NK-92 treated with Interleukin-12 subunit alpha and Interleukin-12 subunit beta, amount 100 ng/mL, for 24 hours (cell line): ENCODE data around the gene DISP2.

ENCODE experiments used
- DNase-seq: peaks from one replicate; lab custom pipeline; 2025; lab: John Stamatoyannopoulos, UW

Gene DISP2

DNA sequence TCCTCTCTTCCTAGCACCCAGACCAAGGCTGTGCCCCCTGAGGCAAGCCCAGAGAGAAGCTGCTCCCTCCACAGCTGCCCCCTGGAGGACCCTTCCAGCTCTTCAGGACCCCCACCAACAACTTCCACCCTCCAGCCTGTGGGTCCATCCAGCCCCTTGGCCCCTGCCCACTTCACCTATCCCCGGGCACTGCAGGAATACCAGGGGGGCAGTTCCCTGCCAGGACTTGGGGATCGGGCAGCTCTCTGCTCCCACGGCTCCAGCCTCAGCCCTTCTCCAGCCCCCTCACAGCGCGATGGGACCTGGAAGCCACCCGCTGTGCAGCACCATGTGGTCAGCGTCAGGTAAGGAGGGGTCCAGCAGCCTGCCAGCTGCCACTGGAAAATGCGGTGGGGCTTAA lies 5.6 kb downstream of the DISP2 start:
- no peak for DNase-seq

DNA sequence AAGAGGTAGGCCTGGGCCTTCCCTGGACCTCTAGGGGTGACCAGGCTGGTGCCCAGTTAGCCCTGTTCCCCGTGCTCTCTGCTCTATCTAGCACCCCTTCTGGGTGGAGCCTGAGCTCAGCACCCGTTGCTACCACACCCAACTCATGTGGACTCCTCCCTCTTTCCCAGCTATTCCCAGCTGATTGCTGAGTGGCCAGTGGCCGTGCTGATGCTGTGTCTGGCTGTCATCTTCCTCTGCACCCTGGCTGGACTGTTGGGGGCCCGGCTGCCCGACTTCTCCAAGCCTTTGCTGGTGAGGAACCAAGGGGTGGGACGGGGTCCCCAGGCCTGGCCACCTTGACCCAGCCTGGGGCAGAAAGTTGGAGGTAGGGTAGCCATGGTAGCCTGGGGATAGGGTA lies 6.2 kb downstream of the DISP2 start:
- DNase-seq, result no peak

GRCh38 chr15:40365016-40365415 lies 7.0 kb downstream of the DISP2 start:
- DNase-seq, result no peak

DNA sequence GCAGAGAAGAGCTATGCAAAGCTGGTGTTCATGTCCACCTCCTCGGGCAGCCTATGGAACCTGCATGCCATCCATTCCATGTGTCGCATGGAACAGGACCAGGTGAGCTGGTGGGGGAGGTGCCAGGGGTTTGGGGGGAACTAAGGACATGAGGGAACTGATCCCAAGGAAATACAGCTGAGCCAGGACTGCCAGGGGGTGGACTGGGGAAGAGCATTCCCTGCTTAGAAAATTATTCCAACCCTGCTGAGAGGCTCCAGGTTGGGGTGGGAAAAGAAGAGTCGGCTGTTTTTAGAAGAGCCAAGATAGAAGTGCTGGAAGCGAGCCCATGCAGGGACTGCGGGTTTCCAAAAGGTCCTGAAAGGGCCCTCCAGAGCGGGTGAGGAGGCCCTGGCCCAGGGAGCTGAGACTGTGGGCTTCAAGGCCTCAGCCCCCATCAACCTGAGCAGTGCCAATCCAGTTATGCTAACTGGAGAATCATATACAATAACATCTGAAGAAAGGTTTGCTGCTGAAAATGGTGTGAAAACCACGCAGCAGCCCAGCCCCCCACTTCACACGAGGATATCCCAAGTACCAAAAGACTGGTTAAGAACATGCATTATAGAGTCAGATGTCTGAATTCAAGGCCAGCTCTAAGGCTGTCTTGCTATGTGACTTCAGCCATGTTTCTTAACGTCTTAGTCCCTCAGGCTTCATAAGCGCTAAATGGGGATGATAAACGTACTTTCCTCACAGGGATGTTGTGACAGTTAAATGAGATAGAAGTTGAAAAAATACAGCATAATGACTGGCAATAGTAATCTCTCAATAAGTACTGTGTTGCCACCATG lies 7.8 kb downstream of the DISP2 start:
- no peak for DNase-seq

DNA sequence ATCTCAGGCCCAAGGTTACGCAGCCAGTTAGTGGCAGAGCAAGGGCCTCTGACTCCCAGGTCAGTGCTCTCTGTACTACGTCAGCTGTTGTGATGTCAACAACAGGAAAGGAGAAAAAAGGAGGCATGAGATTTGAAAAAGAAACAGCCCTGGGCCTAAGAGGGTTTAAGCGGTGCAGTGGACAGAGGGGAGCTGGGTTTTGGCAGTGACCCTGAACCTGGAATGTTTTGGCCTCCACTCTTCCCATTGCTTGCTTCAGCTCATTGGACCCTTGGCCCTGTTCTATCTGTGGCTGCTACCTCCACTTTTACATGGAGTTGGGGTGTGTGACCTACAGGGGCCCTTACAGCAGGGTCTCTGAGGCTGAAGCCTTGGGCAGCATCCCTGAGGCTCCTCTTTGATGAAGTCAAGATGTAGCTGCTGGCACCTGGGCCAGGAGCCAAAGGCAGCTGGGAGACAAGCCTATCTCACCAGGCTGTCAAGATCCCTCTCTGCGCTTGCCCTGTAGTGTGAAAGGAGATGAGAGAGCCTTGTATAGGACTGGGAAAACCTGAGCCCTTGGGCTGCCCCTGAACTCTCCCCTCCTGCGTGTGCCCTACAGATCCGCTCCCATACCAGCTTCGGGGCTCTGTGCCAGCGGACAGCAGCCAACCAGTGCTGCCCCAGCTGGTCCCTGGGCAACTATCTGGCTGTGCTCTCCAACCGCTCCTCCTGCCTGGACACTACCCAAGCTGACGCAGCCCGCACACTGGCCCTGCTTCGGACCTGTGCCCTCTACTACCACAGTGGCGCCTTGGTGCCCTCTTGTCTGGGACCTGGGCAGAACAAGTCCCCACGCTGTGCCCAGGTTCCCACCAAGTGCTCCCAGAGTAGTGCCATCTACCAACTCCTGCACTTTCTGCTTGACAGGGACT lies 8.7 kb downstream of the DISP2 start:
- no peak for DNase-seq

GRCh38 chr15:40367371-40367685 lies 9.3 kb downstream of the DISP2 start:
- DNase-seq, result no peak

GRCh38 chr15:40367686-40368611 lies 9.9 kb downstream of the DISP2 start:
- peak; percentile 63 for DNase-seq

GRCh38 chr15:40368719-40369473 lies 10.9 kb downstream of the DISP2 start:
- no peak for DNase-seq

DNA sequence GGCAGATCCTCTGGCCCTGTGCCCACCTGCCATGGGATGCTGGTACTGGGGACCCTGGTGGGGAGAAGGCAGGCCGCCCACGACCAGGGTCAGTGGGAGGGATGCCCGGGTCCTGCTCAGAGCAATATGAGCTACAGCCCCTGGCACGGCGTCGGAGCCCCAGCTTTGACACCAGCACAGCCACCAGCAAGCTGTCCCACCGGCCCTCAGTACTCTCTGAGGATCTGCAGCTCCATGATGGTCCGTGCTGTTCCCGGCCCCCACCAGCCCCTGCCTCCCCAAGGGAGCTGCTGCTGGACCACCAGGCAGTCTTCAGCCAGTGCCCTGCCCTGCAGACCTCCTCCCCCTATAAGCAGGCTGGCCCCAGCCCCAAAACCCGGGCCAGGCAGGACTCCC lies 11.5 kb downstream of the DISP2 start:
- DNase-seq, result no peak

DNA sequence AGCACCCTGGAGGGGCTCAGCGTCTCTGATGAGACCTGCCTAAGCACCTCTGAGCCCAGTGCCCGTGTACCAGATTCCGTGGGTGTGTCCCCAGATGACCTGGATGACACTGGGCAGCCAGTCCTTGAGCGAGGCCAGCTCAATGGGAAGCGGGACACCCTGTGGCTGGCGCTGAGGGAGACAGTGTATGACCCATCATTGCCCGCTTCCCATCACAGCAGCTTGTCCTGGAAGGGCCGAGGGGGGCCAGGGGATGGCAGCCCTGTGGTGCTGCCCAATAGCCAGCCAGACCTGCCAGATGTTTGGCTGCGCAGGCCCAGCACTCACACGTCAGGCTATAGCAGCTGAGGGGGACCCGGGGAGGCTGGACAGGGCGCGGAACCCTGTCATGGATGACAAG lies 12.0 kb downstream of the DISP2 start:
- no peak for DNase-seq

- no peak for DNase-seq
Observed at GRCh38 chr15:40372981-40373380, 15.0 kb downstream of the DISP2 start.

DNA sequence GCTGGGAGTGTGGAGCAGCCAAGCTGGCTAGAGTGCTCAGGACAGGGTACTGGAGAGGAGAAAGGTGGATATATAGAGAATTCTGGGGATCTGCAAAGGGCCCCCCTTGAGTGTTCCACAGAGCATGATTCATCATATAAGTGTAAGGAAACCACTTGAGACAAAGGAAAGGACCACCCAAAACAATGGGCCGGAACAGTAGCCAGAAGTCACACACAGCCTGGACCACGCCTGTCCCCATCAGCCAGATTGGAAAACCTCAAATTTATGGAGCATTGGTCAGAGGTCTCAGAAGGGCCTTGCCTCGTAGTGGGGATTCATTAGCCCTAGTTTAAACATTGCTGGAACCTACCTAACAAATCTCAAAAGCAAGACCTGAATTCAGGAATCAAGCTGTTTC lies 19.6 kb downstream of the DISP2 start:
- no peak for DNase-seq

DNA sequence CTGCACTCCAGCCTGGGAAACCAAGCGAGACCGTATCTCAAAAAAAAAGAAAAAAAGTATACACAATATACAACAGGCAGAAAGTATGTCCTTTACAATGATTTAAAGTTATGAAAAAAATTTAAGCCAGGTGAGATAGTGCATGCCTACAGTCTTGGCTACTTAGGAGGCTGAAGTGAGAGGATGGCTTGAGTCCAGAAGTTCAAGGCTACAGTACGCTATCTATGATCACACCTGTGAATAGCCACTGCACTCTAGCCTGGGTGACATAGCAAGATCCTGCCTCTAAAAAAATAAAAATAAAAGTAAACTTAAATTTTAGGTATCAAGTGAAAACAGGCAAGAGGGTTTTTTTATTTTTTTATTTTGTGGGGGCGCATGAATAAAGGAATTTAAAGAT lies 21.4 kb downstream of the DISP2 start:
- no peak for DNase-seq

GRCh38 chr15:40379853-40380252 lies 21.8 kb downstream of the DISP2 start:
- no peak for DNase-seq

GRCh38 chr15:40380636-40381035 lies 22.6 kb downstream of the DISP2 start:
- DNase-seq, result no peak

DNA sequence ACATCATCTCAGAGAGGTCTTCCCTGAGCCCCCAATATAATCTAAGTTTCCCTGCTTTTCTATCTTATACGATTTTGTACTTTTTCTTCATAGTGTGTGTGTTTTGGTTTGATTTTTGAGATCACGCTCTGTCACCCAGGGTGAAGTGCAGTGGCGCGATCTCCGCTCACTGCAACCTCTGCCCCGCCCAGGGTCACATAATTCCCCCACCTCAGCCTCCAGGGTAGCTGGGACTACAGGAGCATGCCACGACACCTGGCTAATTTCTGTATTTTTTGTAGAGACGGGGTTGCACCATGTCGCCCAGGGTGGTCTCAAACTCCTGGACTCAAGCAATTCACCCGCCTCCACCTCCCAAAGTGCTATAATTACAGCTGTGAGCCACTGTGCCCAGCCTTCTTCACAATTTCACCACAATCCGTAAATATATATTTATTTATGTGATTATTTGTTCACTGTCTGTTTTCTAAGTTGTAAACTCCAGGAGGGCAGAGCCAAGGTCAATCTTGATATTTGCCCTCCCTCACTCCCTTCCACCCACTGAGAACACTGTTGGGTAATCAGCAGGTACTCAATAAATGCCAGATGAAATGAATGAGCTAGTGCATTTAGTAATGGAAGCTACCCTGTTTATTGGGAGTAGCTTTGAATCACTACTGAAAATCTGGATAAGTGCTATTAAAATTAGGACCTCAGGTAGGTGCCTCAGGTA lies 24.0 kb downstream of the DISP2 start:
- DNase-seq, result no peak

DNA sequence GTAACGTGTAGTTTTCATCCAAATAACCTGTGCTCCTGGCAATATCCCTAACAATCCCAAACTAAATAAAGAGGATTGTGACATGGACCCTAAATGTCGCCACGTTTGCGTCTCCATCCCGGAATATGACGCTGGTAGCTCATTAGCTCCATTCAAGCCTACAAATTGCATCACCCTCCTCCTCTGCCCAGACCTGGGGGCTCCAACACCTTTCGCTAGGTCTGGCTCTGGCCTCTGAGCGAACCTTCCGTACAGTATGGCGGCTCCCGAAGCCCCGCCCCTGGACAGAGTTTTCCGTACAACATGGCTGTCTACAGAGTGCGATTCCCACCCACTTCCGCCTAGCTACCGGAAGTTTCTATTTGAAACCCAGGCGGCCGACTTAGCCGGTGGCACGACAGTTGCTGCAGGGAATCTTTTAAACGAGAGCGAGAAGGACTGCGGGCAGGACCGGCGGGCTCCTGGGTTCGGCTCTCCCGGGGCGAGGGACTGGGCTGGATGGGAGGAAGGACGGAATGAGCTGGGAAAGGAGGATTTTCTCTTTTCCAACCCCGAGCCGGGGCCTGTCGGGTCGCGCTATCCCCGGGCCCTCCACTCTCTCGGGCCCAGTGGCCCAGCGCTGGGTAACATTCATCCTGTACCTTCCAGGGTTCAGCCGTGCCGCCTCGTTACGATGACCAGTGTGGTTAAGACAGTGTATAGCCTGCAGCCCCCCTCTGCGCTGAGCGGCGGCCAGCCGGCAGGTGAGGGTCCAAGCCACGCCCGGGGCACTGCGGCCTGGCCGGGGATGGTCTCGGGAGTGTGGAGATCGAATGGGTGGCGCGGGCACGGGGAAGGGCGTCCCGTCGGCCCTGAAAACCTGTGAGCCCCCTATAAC lies 24.8 kb downstream of the DISP2 start, which contains the start of gene KNSTRN:
Gene KNSTRN (plus strand): TSS at position 142 of the 877 bp plus-strand sequence. CDS start 115 bp downstream, at position 257.
- DNase-seq, result peak; percentile 89

GRCh38 chr15:40386480-40386879 lies 28.5 kb downstream of the DISP2 start:
- DNase-seq, result no peak

DNA sequence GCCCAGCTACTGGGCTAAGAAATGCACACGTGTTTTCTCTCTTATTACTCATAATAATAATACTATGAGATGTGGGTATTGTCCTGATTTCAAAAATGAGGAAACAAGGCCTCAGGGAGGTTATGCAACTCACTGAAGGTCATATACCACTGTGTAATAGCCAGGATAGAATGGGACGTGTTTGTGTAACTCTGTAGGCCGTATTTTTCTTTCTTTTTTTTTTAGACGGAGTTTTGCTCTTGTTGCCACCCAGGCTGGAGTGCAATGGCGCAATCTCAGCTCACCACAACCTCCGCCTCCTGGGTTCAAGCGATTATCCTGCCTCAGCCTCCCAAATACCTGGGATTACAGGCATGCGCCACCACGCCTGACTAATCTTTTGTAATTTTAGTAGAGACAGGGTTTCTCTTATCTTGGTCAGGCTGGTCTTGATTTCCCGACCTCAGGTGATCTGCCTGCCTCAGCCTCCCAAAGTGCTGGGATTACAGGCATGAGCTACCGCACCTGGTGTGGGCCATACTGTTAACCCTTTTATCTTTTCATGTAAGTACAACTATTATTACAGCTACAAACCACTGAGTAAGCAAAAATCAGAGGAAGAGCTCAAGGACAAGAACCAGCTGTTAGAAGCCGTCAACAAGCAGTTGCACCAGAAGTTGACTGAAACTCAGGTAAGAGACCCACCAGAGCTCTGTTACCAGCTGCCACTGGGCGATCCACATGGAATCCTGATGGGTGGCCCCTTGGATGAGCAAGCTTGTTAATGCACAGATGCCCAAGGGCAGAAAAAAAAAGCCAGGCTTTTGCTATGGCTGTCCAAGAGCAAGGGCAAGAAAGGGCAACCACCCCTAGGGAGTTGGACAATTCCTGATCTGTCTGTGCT lies 31.2 kb downstream of the DISP2 start:
- DNase-seq, result no peak
